ENCODE measurements around the gene TRAF2. TPM values are rescaled to one million over a fixed set of nuclear protein-coding genes. Genes with fewer than 3 reads are reported as not detected.

The TRAF2 gene
- total RNA-seq, 1 experiment from 2014 or later: 61.9 TPM

Other genes with a start within 250 kb of the TRAF2 start
- gene EGFL7, start 223.6 kb upstream of the TRAF2 start, total RNA-seq (2014; rRNA removed; shearing (Covaris generic); ENCODE audit: low replicate concordance): 51.4 and 58.6 TPM in 2 replicates
- gene AGPAT2, start 199.1 kb upstream of the TRAF2 start, total RNA-seq (2014; rRNA removed; shearing (Covaris generic); ENCODE audit: low replicate concordance): 92.9 and 94.5 TPM in 2 replicates
- 12.5 and 19.5 TPM in 2 replicates for gene DIPK1B, start 173.9 kb upstream of the TRAF2 start, total RNA-seq (2014; rRNA removed; shearing (Covaris generic); ENCODE audit: low replicate concordance)
- gene LCN10, start 143.6 kb upstream of the TRAF2 start, total RNA-seq (2014; rRNA removed; shearing (Covaris generic); ENCODE audit: low replicate concordance): not detected in 2 replicates
- gene LCN6, start 138.0 kb upstream of the TRAF2 start, total RNA-seq (2014; rRNA removed; shearing (Covaris generic); ENCODE audit: low replicate concordance): not detected in 2 replicates
- not detected in 2 replicates for gene LCN8, start 128.3 kb upstream of the TRAF2 start, total RNA-seq (2014; rRNA removed; shearing (Covaris generic); ENCODE audit: low replicate concordance)
- gene LCN15, start 122.0 kb upstream of the TRAF2 start, total RNA-seq (2014; rRNA removed; shearing (Covaris generic); ENCODE audit: low replicate concordance): not detected in 2 replicates
- gene TMEM141, start 95.2 kb upstream of the TRAF2 start, total RNA-seq (2014; rRNA removed; shearing (Covaris generic); ENCODE audit: low replicate concordance): 230 and 313 TPM in 2 replicates
- gene CCDC183, start 90.2 kb upstream of the TRAF2 start, total RNA-seq (2014; rRNA removed; shearing (Covaris generic); ENCODE audit: low replicate concordance): 1.1 TPM in 1 of 2 replicates, not detected in the other
- 103 and 104 TPM in 2 replicates for gene RABL6, start 78.6 kb upstream of the TRAF2 start, total RNA-seq (2014; rRNA removed; shearing (Covaris generic); ENCODE audit: low replicate concordance)
- gene AJM1, start 44.0 kb upstream of the TRAF2 start, total RNA-seq (2014; rRNA removed; shearing (Covaris generic); ENCODE audit: low replicate concordance): 1.3 and 1.7 TPM in 2 replicates
- 125 and 127 TPM in 2 replicates for gene PHPT1, start 37.1 kb upstream of the TRAF2 start, total RNA-seq (2014; rRNA removed; shearing (Covaris generic); ENCODE audit: low replicate concordance)
- gene MAMDC4, start 34.2 kb upstream of the TRAF2 start, total RNA-seq (2014; rRNA removed; shearing (Covaris generic); ENCODE audit: low replicate concordance): 0.17 TPM in 2 replicates
- 460 and 494 TPM in 2 replicates for gene EDF1, start 20.2 kb upstream of the TRAF2 start, total RNA-seq (2014; rRNA removed; shearing (Covaris generic); ENCODE audit: low replicate concordance)
- 139 and 152 TPM in 2 replicates for gene FBXW5, start 58.2 kb downstream of the TRAF2 start, total RNA-seq (2014; rRNA removed; shearing (Covaris generic); ENCODE audit: low replicate concordance)
- gene C8G, start 58.7 kb downstream of the TRAF2 start, total RNA-seq (2014; rRNA removed; shearing (Covaris generic); ENCODE audit: low replicate concordance): not detected in 2 replicates
- gene LCN12, start 65.8 kb downstream of the TRAF2 start, total RNA-seq (2014; rRNA removed; shearing (Covaris generic); ENCODE audit: low replicate concordance): not detected in 2 replicates
- gene PTGDS, start 91.0 kb downstream of the TRAF2 start, total RNA-seq (2014; rRNA removed; shearing (Covaris generic); ENCODE audit: low replicate concordance): not detected in 2 replicates
- not detected in 2 replicates for gene LCNL1, start 96.5 kb downstream of the TRAF2 start, total RNA-seq (2014; rRNA removed; shearing (Covaris generic); ENCODE audit: low replicate concordance)
- gene PAXX, start 105.9 kb downstream of the TRAF2 start, total RNA-seq (2014; rRNA removed; shearing (Covaris generic); ENCODE audit: low replicate concordance): 129 and 137 TPM in 2 replicates
- gene CLIC3, start 110.1 kb downstream of the TRAF2 start, total RNA-seq (2014; rRNA removed; shearing (Covaris generic); ENCODE audit: low replicate concordance): not detected in 2 replicates
- gene ABCA2, start 141.7 kb downstream of the TRAF2 start, total RNA-seq (2014; rRNA removed; shearing (Covaris generic); ENCODE audit: low replicate concordance): 19.0 and 23.5 TPM in 2 replicates
- gene FUT7, start 145.6 kb downstream of the TRAF2 start, total RNA-seq (2014; rRNA removed; shearing (Covaris generic); ENCODE audit: low replicate concordance): not detected in 2 replicates
- 31.8 and 45.1 TPM in 2 replicates for gene NPDC1, start 159.7 kb downstream of the TRAF2 start, total RNA-seq (2014; rRNA removed; shearing (Covaris generic); ENCODE audit: low replicate concordance)
- gene ENTPD2, start 167.5 kb downstream of the TRAF2 start, total RNA-seq (2014; rRNA removed; shearing (Covaris generic); ENCODE audit: low replicate concordance): not detected in 2 replicates
- 51.2 and 55.0 TPM in 2 replicates for gene SAPCD2, start 184.0 kb downstream of the TRAF2 start, total RNA-seq (2014; rRNA removed; shearing (Covaris generic); ENCODE audit: low replicate concordance)
- 2.1 and 2.3 TPM in 2 replicates for gene UAP1L1, start 191.0 kb downstream of the TRAF2 start, total RNA-seq (2014; rRNA removed; shearing (Covaris generic); ENCODE audit: low replicate concordance)
- gene MAN1B1, start 200.5 kb downstream of the TRAF2 start, total RNA-seq (2014; rRNA removed; shearing (Covaris generic); ENCODE audit: low replicate concordance): 52.2 and 79.4 TPM in 2 replicates
- gene DPP7, start 228.2 kb downstream of the TRAF2 start, total RNA-seq (2014; rRNA removed; shearing (Covaris generic); ENCODE audit: low replicate concordance): 118 and 163 TPM in 2 replicates